ENCODE results near the gene HCN1. TPM values are rescaled to one million over a fixed set of nuclear protein-coding genes. Genes with fewer than 3 reads are reported as not detected.
"Not testable (repeated sequence)": the region's sequence is repeated elsewhere in the genome, so short reads cannot be mapped to it uniquely, and the experiment has no call there.

Gene HCN1
- total and polyA plus RNA-seq, 5 experiments from 2014 or later, result not detected

DNA sequence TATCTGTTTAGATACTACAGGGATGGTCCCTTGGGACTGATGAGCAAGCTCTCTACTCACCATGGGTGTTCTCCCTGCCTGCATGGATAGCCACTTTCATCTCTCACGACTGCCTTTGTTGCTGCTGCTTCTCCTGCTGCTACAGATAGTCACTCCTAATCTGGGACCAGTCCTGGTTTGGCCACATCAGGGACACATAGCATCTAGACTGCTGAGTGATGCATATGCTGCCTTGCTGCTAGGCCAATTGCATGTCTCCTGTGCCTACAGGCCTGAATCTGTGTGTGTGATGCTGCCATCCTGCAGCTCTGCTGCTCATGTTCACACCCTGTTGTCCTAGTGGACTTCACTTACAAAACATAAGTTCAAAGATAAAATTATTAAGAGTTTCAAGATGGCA, 297.1 kb downstream of the HCN1 start:
- Mint-ChIP-seq H3K27ac (no peak overlapping the region), H3K36me3 (no peaks in the 10 kb centered on the region), H3K27me3 (no peaks in the 10 kb centered on the region), H3K9me3 (peaks cover 0 to 18% (median 3%) of the 10 kb centered on the region in 9 donors), H3K4me3 (no peak overlapping the region), H3K4me1 (no peaks in the 10 kb centered on the region)
- POLR2A ChIA-PET, result no interaction called here
- DNase-seq (no peak), ATAC-seq (no peak)

GRCh38 chr5:45385321-45386058, 310.7 kb downstream of the HCN1 start:
- no peaks in the 10 kb centered on the region for H3K27me3 Mint-ChIP-seq
- DNase-seq, result no peak
- H3K27ac Mint-ChIP-seq, result no peak overlapping the region
- H3K4me3 Mint-ChIP-seq, result no peak overlapping the region
- H3K9me3 Mint-ChIP-seq, result peaks cover 7 to 31% (median 14%) of the 10 kb centered on the region in 9 donors
- no peak for ATAC-seq
- POLR2A ChIA-PET, result no interaction called here
- H3K36me3 Mint-ChIP-seq, result no peaks in the 10 kb centered on the region
- no peaks in the 10 kb centered on the region for H3K4me1 Mint-ChIP-seq

- H3K36me3 Mint-ChIP-seq, result no peaks in the 10 kb centered on the region
- DNase-seq (no peak), ATAC-seq (no peak)
- POLR2A ChIA-PET, result no interaction called here
- H3K4me1 Mint-ChIP-seq, result no peaks in the 10 kb centered on the region
- no peaks in the 10 kb centered on the region for H3K27me3 Mint-ChIP-seq
- H3K4me3 Mint-ChIP-seq, result no peak overlapping the region
- H3K27ac Mint-ChIP-seq, result no peak overlapping the region
- peaks cover 3 to 23% (median 16%) of the 10 kb centered on the region in 9 donors for H3K9me3 Mint-ChIP-seq
Observed at GRCh38 chr5:45383985-45384384, 312.2 kb downstream of the HCN1 start.

GRCh38 chr5:45382583-45382982, 313.6 kb downstream of the HCN1 start:
- Mint-ChIP-seq H3K4me3 (no peak overlapping the region), H3K27ac (no peak overlapping the region), H3K36me3 (peaks cover 0 to 3% (median 0%) of the 10 kb centered on the region in 3 donors), H3K4me1 (no peaks in the 10 kb centered on the region), H3K27me3 (no peaks in the 10 kb centered on the region), H3K9me3 (peaks cover 3 to 28% (median 16%) of the 10 kb centered on the region in 9 donors)
- ATAC-seq, result no peak
- POLR2A ChIA-PET, result no interaction called here
- DNase-seq, result no peak

GRCh38 chr5:45376417-45376816, 319.8 kb downstream of the HCN1 start:
- Mint-ChIP-seq H3K9me3 (peaks cover 3 to 26% (median 11%) of the 10 kb centered on the region in 9 donors), H3K4me1 (no peaks in the 10 kb centered on the region), H3K36me3 (peaks cover 0 to 5% (median 0%) of the 10 kb centered on the region in 3 donors), H3K27me3 (no peaks in the 10 kb centered on the region), H3K4me3 (no peak overlapping the region), H3K27ac (no peak overlapping the region)
- POLR2A ChIA-PET, result no interaction called here
- DNase-seq (no peak), ATAC-seq (no peak)

GRCh38 chr5:45372629-45373028, 323.6 kb downstream of the HCN1 start:
- Mint-ChIP-seq H3K9me3 (peaks cover 0 to 21% (median 6%) of the 10 kb centered on the region in 9 donors), H3K36me3 (peaks cover 0 to 3% (median 0%) of the 10 kb centered on the region in 3 donors), H3K27ac (no peak overlapping the region), H3K4me3 (no peak overlapping the region), H3K4me1 (no peaks in the 10 kb centered on the region), H3K27me3 (no peaks in the 10 kb centered on the region)
- DNase-seq, result no peak
- no peak for ATAC-seq
- POLR2A ChIA-PET, result no interaction called here

DNA sequence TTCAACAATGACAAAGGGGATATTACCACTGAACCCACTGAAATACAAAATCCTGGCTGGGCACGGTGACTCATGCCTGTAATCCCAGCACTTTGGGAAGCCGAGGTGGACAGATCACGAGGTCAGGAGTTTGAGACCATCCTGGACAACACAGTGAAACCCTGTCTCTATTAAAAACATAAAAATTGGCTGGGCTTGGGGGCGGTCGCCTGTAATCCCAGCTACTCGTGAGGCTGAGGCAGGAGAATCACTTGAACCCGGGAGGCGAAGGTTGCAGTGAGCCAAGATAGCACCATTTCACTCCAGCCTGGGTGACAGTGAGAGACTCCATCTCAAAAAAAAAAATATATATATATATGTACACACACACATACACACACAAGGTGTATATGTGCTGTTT, 324.8 kb downstream of the HCN1 start:
- not testable (repeated sequence) for H3K4me1 Mint-ChIP-seq
- peaks cover 0 to 18% (median 3%) of the 10 kb centered on the region in 9 donors for H3K9me3 Mint-ChIP-seq

GRCh38 chr5:45355189-45355992, 340.8 kb downstream of the HCN1 start:
- no peaks in the 10 kb centered on the region for H3K4me1 Mint-ChIP-seq
- POLR2A ChIA-PET, result no interaction called here
- H3K27ac Mint-ChIP-seq, result no peak overlapping the region
- H3K4me3 Mint-ChIP-seq, result no peak overlapping the region
- DNase-seq, result no peak
- peaks cover 4 to 49% (median 10%) of the 10 kb centered on the region in 9 donors for H3K9me3 Mint-ChIP-seq
- no peak for ATAC-seq
- H3K27me3 Mint-ChIP-seq, result no peaks in the 10 kb centered on the region
- no peaks in the 10 kb centered on the region for H3K36me3 Mint-ChIP-seq

More for the DNA sequence above, 324.8 kb downstream of the HCN1 start:
- H3K27ac Mint-ChIP-seq, POLR2A ChIA-PET, DNase-seq, H3K36me3 Mint-ChIP-seq, H3K4me3 Mint-ChIP-seq, ATAC-seq, H3K27me3 Mint-ChIP-seq: not testable (repeated sequence)

DNA sequence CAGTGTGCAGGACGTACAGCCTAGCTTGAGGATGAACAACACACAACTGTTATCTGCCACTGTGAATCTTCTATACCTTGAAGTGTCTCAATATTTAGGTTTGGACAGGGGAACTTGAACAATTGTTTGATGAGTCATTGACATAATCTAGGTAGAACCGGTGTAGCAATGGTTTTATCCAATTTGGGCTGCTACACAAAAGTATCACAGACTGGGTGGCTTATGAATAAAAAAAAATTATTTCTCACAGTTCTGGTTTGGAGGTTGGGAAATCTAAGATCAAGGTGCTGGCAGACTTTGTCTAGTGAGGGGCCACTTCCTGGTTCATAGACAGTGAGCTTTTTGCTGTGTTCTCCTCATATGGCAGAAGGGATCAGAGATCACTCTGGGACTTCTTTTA, 359.7 kb downstream of the HCN1 start:
- POLR2A ChIA-PET, result no interaction called here
- H3K27ac Mint-ChIP-seq, result no peak overlapping the region
- no peaks in the 10 kb centered on the region for H3K36me3 Mint-ChIP-seq
- H3K4me3 Mint-ChIP-seq, result no peak overlapping the region
- DNase-seq (no peak), ATAC-seq (no peak)
- H3K27me3 Mint-ChIP-seq, result no peaks in the 10 kb centered on the region
- H3K9me3 Mint-ChIP-seq, result peaks cover 0 to 36% (median 8%) of the 10 kb centered on the region in 9 donors
- no peaks in the 10 kb centered on the region for H3K4me1 Mint-ChIP-seq

DNA sequence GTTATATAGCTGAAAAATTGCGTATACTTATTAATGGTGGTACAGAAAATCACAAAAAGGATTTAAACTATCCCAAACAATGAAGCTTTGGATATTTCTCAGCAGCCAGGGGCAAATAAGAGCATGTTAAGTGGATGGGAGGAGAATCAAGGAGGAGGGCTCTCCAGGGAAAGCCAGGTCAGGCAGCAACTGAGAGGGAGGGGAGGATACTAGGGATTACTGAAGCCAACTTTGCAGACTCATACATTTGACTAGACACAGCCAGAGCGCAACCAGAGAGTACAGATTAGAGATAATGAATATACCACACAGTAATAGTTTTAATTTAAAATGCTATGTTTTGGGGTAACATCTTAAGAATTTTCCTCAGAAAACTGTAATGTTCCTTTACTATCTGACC, 360.2 kb downstream of the HCN1 start:
- Mint-ChIP-seq H3K4me1 (no peaks in the 10 kb centered on the region), H3K27ac (no peak overlapping the region), H3K36me3 (no peaks in the 10 kb centered on the region), H3K27me3 (no peaks in the 10 kb centered on the region), H3K9me3 (peaks cover 0 to 32% (median 8%) of the 10 kb centered on the region in 9 donors), H3K4me3 (no peak overlapping the region)
- POLR2A ChIA-PET, result no interaction called here
- DNase-seq (no peak), ATAC-seq (no peak)

GRCh38 chr5:45335346-45335745, 360.8 kb downstream of the HCN1 start:
- DNase-seq (no peak), ATAC-seq (no peak)
- H3K27ac Mint-ChIP-seq, result no peak overlapping the region
- POLR2A ChIA-PET, result no interaction called here
- no peak overlapping the region for H3K4me3 Mint-ChIP-seq
- no peaks in the 10 kb centered on the region for H3K4me1 Mint-ChIP-seq
- peaks cover 0 to 30% (median 8%) of the 10 kb centered on the region in 9 donors for H3K9me3 Mint-ChIP-seq
- H3K27me3 Mint-ChIP-seq, result no peaks in the 10 kb centered on the region
- H3K36me3 Mint-ChIP-seq, result no peaks in the 10 kb centered on the region

- Mint-ChIP-seq H3K4me3 (no peak overlapping the region), H3K27me3 (no peaks in the 10 kb centered on the region), H3K27ac (no peak overlapping the region), H3K4me1 (no peaks in the 10 kb centered on the region), H3K9me3 (peaks cover 0 to 28% (median 8%) of the 10 kb centered on the region in 9 donors), H3K36me3 (no peaks in the 10 kb centered on the region)
- POLR2A ChIA-PET, result no interaction called here
- ATAC-seq, result no peak
- DNase-seq, result no peak
Observed at GRCh38 chr5:45334939-45335338, 361.2 kb downstream of the HCN1 start.

GRCh38 chr5:45312627-45313026, 383.6 kb downstream of the HCN1 start:
- H3K4me3 Mint-ChIP-seq, H3K4me1 Mint-ChIP-seq: not testable (repeated sequence)
- H3K9me3 Mint-ChIP-seq, result peaks cover 0 to 49% (median 21%) of the 10 kb centered on the region in 9 donors

More at GRCh38 chr5:45312627-45313026, 383.6 kb downstream of the HCN1 start:
- ATAC-seq, DNase-seq, H3K27me3 Mint-ChIP-seq, POLR2A ChIA-PET, H3K27ac Mint-ChIP-seq: not testable (repeated sequence)
- H3K36me3 Mint-ChIP-seq, result peaks cover 0 to 15% (median 0%) of the 10 kb centered on the region in 3 donors
